Panc1 (cell line): ENCODE measurements around the gene GRID2. TPM values are rescaled to one million over a fixed set of nuclear protein-coding genes. Genes with fewer than 3 reads are reported as not detected.

Experiments used
- ATAC-seq: fragments of 200-7000 bp; cut with Tn5 transposase; 2 replicates; pipeline ENCODE4 v1.9.1; 2020; ENCODE audit warnings: mild to moderate bottlenecking, moderate library complexity
- BruUV-seq: library from RNA; stranded (reverse); fragments of 400-500 nt; replicated peaks from 2 replicates; lab custom pipeline; 2021; lab: Mats Ljungman, UMichigan
- CTCF ChIA-PET: fragments of 300-600 bp; sonication (Branson Sonifier 250); formaldehyde crosslinking; loops from one replicate; lab custom pipeline; 2022; ENCODE audit warnings: antibody characterized with exemption; lab: Charles Lee
- POLR2A ChIA-PET: fragments of 300-600 bp; sonication (Branson Sonifier 250); formaldehyde crosslinking; loops from one replicate; lab custom pipeline; 2022; ENCODE audit warnings: antibody characterized with exemption; lab: Charles Lee
- DNase-seq: peaks from one replicate; pipeline ENCODE4 v3.0.0-alpha.2; 2010; ENCODE audit warnings: low read depth, low spot score
- H3K27ac ChIP-seq: 2 replicates; pipeline ENCODE4 v1.5.1; 2011; ENCODE audit warnings: mild to moderate bottlenecking, low read length, inconsistent platforms
- H3K27me3 ChIP-seq: fragments of 200-500 bp; sonication (Bioruptor generic); 2 replicates; pipeline ENCODE4 v1.6.0; 2014; ENCODE audit warnings: low read length, inconsistent platforms; ENCODE audit not compliant: control insufficient read depth, insufficient read depth
- H3K36me3 ChIP-seq: fragments of 200-500 bp; sonication (Bioruptor generic); 2 replicates; pipeline ENCODE4 v1.5.1; 2014; ENCODE audit warnings: inconsistent platforms, mild to moderate bottlenecking, low read length, moderate library complexity; ENCODE audit not compliant: control insufficient read depth, insufficient read depth
- H3K4me1 ChIP-seq: 2 replicates; pipeline ENCODE4 v1.5.1; 2011; ENCODE audit warnings: inconsistent platforms, mild to moderate bottlenecking, low read length, moderate library complexity; ENCODE audit not compliant: control insufficient read depth, insufficient read depth
- H3K4me3 ChIP-seq, 2 experiments: 2 replicates each; pipeline ENCODE4 v1.5.1; 2011 to 2012; ENCODE audit warnings: low read depth in 2 of 2, low read length in 2 of 2, mild to moderate bottlenecking in 2 of 2, inconsistent platforms in 1 of 2, moderate library complexity in 1 of 2
- H3K9me3 ChIP-seq: fragments of 200-500 bp; sonication (Bioruptor generic); 2 replicates; pipeline ENCODE4 v1.5.1; 2014; ENCODE audit warnings: low read depth, mild to moderate bottlenecking, inconsistent platforms, low read length, moderate library complexity; ENCODE audit not compliant: control insufficient read depth, insufficient read depth
- CTCF ChIP-seq: fragments of 450-650 bp; IDR thresholded peaks from 2 replicates; pipeline ENCODE4 v1.5.1; 2017; ENCODE audit warnings: mild to moderate bottlenecking
- POLR2AphosphoS5 ChIP-seq: IDR thresholded peaks from 2 replicates; pipeline ENCODE4 v1.6.1; 2012; ENCODE audit warnings: mild to moderate bottlenecking, low read depth, low read length, moderate library complexity
- REST ChIP-seq, 2 experiments: IDR thresholded peaks; 2 replicates each; pipeline ENCODE4 v1.6.1; 2011 to 2012; ENCODE audit warnings: low read depth in 2 of 2, control low read depth in 1 of 2, low read length in 1 of 2, mild to moderate bottlenecking in 1 of 2, moderate library complexity in 1 of 2; ENCODE audit not compliant: insufficient read depth in 1 of 2
- SIN3A ChIP-seq: IDR thresholded peaks from 2 replicates; pipeline ENCODE4 v1.6.1; 2012; ENCODE audit warnings: low read depth, mild to moderate bottlenecking, low read length, moderate library complexity, borderline replicate concordance; ENCODE audit not compliant: insufficient read depth
- TCF7L2 ChIP-seq: IDR thresholded peaks from 2 replicates; pipeline ENCODE4 v1.6.1; 2011; ENCODE audit warnings: mild to moderate bottlenecking, low read depth, low read length, inconsistent platforms
- in situ Hi-C: cut with HindIII; loops from 2 replicates; pipeline ENCODE4 v1.10.0; 2016; ENCODE audit warnings: low sequenced_read_pairs, low pct_unique_long_range_greater_than_20kb
- intact Hi-C: fragments of 100-400 bp; cut with micrococcal nuclease; formaldehyde crosslinking; loops from one replicate; pipeline ENCODE4 v1.10.0; 2022; ENCODE audit not compliant: unreplicated experiment
- total RNA-seq: library from RNA; stranded (reverse); gene quantifications from one replicate; pipeline ENCODE4 v1.2.1, GENCODE V29; 2021; ENCODE audit not compliant: unreplicated experiment

GRID2 gene
- total RNA-seq, 1 experiment from 2014 or later: 0.08 TPM

GRCh38 chr4:93285346-93285745 lies 981.6 kb downstream of the GRID2 start:
- Histone ChIP-seq H3K27me3 (no peaks in the 10 kb centered on the region), H3K27ac (no peak overlapping the region), H3K9me3 (no peaks in the 10 kb centered on the region), H3K4me3 (no peak overlapping the region), H3K4me1 (no peaks in the 10 kb centered on the region), H3K36me3 (no peaks in the 10 kb centered on the region)
- in situ Hi-C loops: no loop called here
- DNase-seq (no peak), ATAC-seq (no peak)
- intact Hi-C loops: no loop called here
- POLR2A ChIA-PET: no interaction called here
- TF ChIP-seq POLR2AphosphoS5: no peak
- no peak for TF ChIP-seq TCF7L2
- no peak for TF ChIP-seq CTCF
- no peak for TF ChIP-seq REST (IDR thresholded peaks at IDR 0.05; ENCODE audit: insufficient read depth in 1 of 2, low read depth in 2 of 2, low read length in 1 of 2)
- no peak for TF ChIP-seq SIN3A
- CTCF ChIA-PET: no interaction called here
- BruUV-seq: no TSS peak

- no TSS peak for BruUV-seq
- intact Hi-C loops: no loop called here
- no peak overlapping the region for H3K4me3 ChIP-seq
- ChIA-PET POLR2A (no interaction called here), CTCF (no interaction called here)
- no peak for DNase-seq
- no peak overlapping the region for H3K27ac ChIP-seq
- in situ Hi-C loops: no loop called here
- H3K27me3 ChIP-seq: no peaks in the 10 kb centered on the region
- H3K36me3 ChIP-seq: no peaks in the 10 kb centered on the region
- TF ChIP-seq TCF7L2 (no peak), REST (IDR thresholded peaks at IDR 0.05; ENCODE audit: insufficient read depth in 1 of 2, low read depth in 2 of 2, low read length in 1 of 2) (no peak), SIN3A (no peak), CTCF (no peak), POLR2AphosphoS5 (no peak)
- H3K4me1 ChIP-seq: no peaks in the 10 kb centered on the region
- H3K9me3 ChIP-seq: no peaks in the 10 kb centered on the region
- ATAC-seq: no peak
Measured at GRCh38 chr4:93289241-93289640, 985.5 kb downstream of the GRID2 start.
